HG03066 (cell line): ENCODE data around the gene KIZ.
A peak's percentile ranks its signal among the peaks of the same experiment; 100 is the strongest.

Experiments used
- ATAC-seq: cut with Tn5 transposase; IDR thresholded peaks from one replicate; pipeline ENCODE4 v1.9.1; 2021; ENCODE audit warnings: low read depth; ENCODE audit not compliant: unreplicated experiment

Gene KIZ

GRCh38 chr20:21103582-21104465 lies 22.1 kb upstream of the KIZ start:
- ATAC-seq = no peak

DNA sequence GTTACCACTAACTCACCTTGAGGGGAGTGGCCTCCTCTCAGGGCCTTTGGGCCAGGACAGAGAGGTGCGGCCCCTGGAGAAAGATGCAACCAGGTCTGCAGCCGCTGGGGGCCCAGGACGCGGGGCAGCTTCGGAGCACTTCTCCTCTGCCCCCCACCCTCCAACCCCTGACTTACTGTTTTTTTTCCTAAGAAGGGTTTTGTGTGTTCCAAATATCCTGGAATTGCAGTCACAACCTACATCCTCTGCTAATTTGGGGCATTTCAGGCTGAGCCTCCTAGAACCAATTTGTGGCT lies 21.5 kb upstream of the KIZ start:
- no peak for ATAC-seq

- ATAC-seq = no peak
Observed at GRCh38 chr20:21104921-21105320, 21.0 kb upstream of the KIZ start.

GRCh38 chr20:21105429-21106170 lies 20.3 kb upstream of the KIZ start:
- no peak for ATAC-seq

- ATAC-seq = no peak
Observed at GRCh38 chr20:21106171-21107017, 19.5 kb upstream of the KIZ start, which contains the start of gene LINC00237. TSS of gene LINC00237 (minus strand) at chr20:21106358.

- no peak for ATAC-seq
Observed at GRCh38 chr20:21109144-21109543, 16.7 kb upstream of the KIZ start.

DNA sequence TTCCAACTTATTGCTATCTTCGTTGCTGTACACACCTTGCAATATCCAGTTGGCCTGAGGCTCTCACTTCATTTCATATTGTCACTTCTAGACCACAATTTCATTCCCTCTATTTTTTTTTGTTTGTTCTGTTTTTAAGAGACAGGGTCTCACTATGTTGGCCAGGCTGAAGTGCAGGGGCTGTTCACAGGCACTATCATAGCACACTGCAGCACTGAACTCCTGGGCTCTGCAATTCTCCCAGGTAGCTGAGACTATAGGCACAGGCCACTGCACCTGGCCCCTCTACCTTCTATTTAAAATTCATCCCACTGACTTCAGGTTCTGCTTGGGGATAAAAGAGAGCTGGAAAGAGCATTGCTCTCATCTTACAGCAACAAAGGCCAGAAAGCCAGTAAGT lies 15.1 kb upstream of the KIZ start:
- ATAC-seq = no peak

- ATAC-seq = no peak
Observed at GRCh38 chr20:21111416-21111815, 14.5 kb upstream of the KIZ start.

DNA sequence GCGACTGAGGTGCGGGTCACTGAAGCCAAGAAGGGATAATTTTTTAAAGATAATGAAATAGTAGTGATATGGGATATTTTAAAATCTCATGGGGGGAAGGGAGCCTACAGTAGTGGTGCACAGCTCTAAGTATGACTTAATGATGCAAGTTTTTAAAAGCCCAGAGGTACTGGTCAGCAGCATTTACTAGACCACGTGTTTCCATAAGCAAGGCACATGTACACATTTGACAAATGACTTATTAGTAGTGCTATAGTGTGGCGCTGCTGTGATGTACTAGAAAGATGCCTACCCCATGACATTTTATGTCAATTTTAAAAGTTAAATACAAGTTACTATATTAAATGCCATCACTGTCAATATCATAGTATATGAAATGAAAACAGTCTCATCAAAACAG lies 12.2 kb upstream of the KIZ start:
- no peak for ATAC-seq

GRCh38 chr20:21114584-21114983 lies 11.3 kb upstream of the KIZ start:
- no peak for ATAC-seq

DNA sequence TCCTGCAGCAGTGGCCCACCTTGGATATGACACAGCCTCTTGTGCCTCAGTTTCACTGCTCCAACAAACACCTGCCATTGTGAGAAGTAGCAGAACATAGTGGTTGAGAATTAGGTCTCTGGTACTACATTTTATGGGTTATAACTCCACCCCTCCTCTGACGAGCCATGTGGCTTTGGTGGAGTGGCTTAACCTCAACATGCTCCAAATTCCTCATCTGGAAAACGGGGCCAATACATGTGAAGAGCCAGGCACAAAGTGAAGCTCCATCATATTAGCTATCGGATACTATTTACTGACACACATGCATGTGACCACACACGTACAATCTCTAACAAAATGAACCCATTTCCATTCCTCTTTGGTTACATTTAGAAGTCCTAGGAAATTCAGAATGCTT lies 8.4 kb upstream of the KIZ start:
- ATAC-seq = no peak

- ATAC-seq = no peak
Observed at GRCh38 chr20:21118138-21118537, 7.7 kb upstream of the KIZ start.

GRCh38 chr20:21118782-21119181 lies 7.1 kb upstream of the KIZ start:
- no peak for ATAC-seq

DNA sequence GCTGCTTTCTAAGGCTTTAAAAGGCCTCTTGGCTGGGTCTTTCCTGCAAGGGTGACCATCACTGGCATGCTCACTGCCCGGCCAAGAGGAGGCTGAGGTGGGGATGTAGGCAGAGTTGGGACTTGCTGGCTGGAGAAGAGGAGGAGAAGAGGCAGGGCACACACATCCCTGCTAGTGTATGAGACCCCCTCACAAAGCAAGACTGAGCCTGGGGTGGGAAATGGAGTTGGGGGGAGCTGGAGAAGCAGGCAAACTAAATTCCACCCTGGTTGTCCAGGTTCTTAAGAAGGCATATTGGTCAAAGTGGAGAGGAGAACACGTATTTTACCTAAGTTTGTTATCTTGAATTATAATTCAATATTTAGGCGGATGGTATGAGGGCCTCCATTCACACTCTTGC lies 1.7 kb upstream of the KIZ start:
- ATAC-seq = no peak

- ATAC-seq = peak; percentile 28
Observed at GRCh38 chr20:21125072-21125848, 622 bp upstream of the KIZ start.

DNA sequence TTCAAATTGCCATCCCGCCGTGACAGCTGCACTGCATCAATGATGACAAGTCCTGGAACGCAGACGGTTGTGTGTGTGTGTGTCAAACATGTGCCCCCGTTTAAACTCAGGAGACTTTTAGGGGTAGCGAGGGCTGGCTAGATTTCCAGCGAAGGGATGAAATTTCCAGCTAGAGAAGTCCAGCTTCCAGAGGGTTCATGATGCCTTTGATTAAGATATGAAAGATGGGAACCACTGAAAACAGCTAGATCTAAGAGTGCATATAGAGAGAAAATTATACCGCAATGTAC lies 644 bp downstream of the KIZ start:
- no peak for ATAC-seq

- ATAC-seq = no peak
Observed at GRCh38 chr20:21127201-21127981, 1.5 kb downstream of the KIZ start.

DNA sequence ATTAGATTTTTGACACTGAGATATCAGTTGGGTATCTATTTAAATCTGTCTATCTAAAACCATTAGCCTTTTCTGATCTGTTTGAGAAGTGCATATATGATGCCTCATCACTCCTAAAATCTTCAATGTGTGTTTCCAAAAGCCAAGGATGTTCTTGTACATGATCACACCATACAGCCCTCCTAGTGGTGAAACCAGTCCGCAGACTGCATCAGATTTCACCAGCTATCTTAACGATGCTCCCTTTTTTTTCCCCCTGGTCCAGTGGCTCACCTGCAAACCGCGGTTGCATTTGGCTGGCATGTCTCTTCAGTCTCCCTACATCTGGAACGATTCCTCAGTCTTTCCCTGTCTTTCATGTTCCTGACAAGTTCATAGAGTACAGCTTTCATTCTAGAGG lies 4.0 kb downstream of the KIZ start:
- no peak for ATAC-seq

GRCh38 chr20:21133404-21133803 lies 7.5 kb downstream of the KIZ start:
- ATAC-seq = no peak
